GM12891 (cell line): ENCODE results near the gene ISG20L2.

Source experiments
- PAX5 ChIP-seq: IDR thresholded peaks from 2 replicates; pipeline ENCODE4 v1.6.1; 2011; ENCODE audit warnings: low read length, moderate library complexity, mild to moderate bottlenecking; ENCODE audit not compliant: insufficient read depth, severe bottlenecking
- POLR2A ChIP-seq: IDR thresholded peaks from 2 replicates; pipeline ENCODE4 v1.6.1; 2011; ENCODE audit warnings: low read depth, low read length, control low read depth
- POLR2AphosphoS5 ChIP-seq: IDR thresholded peaks from 2 replicates; pipeline ENCODE4 v1.6.1; 2011; ENCODE audit warnings: low read depth, low read length, control low read depth
- POU2F2 ChIP-seq: IDR thresholded peaks from 2 replicates; pipeline ENCODE4 v1.6.1; 2011; ENCODE audit warnings: low read depth, mild to moderate bottlenecking, control low read depth, low read length, moderate library complexity
- SPI1 ChIP-seq: IDR thresholded peaks from 2 replicates; pipeline ENCODE4 v1.6.1; 2011; ENCODE audit warnings: low read depth, low read length, control low read depth
- TAF1 ChIP-seq: IDR thresholded peaks from 2 replicates; pipeline ENCODE4 v1.6.1; 2011; ENCODE audit warnings: low read depth, low read length, control low read depth

DNA sequence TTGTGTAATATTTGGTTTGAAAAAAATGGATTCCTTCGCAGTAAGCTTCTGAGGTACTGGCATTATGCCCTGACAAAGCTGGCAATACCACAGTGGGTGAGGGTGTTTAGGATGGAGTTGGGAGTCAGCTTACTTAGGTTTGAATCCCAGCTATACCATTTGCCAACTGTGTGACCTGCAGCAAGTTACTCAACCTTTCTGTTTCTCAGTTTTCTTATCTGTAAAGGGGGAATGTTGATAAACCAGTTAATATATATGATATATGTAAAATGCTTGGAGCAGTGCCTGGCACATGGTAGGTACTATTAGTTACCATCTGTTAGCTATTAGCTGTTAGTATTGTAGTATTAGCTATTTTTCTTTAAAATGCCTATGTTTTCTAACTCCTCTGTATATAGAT is 27.8 kb upstream of the ISG20L2 start:
- TF ChIP-seq POLR2A (no peak), POU2F2 (no peak), POLR2AphosphoS5 (no peak), TAF1 (no peak), PAX5 (no peak), SPI1 (no peak)
